ENCODE results near the gene RBX1.
"Not testable (repeated sequence)": the region's sequence is repeated elsewhere in the genome, so short reads cannot be mapped to it uniquely, and the experiment has no call there.

The RBX1 gene

DNA sequence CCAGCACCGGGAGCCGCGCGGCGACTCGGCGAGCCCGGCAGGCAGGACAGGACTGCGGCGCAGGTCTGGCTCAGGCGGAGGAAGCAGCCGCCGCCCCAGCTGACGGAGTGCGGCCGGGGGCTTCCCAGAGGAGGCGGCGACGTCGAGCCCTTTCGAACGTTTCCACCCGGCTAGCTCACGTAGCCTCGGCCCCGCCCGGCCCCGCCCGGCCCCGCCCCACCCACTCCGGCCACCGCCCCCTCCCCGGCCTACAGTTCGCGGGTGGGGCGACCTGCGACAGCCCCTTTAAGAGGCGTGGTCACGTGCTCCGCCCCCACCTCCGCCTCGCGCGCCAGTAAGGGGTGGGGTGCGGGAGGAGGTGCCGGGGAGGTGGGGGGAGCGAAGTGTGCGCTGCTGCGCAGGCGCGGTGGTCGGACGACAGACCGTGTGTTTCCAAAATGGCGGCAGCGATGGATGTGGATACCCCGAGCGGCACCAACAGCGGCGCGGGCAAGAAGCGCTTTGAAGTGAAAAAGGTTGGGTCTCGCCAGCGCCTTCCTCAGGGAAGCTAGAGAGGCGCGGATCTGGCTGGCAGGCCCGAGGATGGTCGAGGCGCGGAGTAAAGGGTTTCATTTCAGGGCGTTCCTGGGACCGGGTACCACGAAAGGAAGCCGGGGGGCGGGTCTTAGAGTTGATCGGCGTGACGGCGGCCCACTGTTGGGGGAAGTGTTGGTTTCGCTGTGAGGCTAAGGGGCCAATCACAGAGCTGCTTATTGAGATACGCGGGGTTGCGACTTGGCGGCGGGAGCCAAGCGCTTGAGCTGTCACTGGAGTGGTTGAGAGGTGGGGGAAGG is at the start of gene RBX1:
TSS of gene RBX1 (plus strand) at position 417 of the 833 bp plus-strand sequence. CDS start at position 438, 21 bp downstream.
- DNase-seq = peak; percentile 99

DNA sequence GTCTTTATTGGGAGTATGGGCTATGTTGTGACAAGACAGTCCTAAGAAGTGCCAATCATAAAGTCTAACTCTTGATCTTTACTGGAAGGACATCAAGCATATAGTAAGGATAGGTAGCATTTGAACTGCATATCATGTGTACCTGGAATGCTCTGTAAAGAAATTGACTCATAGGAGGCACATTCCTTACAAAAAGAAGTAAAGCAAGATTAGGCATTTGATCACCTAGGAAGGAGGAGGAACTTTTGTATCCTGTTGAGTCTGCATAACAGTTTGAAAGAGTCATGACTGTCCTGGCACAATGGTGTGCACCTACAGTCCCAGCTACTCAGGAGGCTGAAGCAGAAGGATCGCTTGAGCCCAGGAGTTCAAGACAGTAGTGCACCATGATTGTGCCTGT is 47.1 kb upstream of the RBX1 start:
- no peak for DNase-seq

DNA sequence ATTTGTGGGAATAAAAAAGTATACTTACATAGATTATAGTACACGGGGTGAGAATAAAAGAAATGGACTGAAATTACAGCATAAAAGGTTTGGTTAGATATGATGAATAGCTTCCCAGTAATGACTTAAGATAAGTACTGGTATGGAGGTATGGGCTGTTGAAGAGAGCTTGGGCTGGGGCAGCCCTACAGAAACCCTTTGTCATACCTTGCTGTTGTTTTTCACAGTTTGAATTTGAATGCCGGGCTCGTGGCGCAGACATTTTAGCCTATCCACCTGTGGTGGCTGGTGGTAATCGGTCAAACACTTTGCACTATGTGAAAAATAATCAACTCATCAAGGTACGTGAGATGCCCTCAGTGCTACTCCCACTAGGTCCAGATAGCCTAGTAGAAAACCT is 42.3 kb upstream of the RBX1 start:
- DNase-seq = no peak

DNA sequence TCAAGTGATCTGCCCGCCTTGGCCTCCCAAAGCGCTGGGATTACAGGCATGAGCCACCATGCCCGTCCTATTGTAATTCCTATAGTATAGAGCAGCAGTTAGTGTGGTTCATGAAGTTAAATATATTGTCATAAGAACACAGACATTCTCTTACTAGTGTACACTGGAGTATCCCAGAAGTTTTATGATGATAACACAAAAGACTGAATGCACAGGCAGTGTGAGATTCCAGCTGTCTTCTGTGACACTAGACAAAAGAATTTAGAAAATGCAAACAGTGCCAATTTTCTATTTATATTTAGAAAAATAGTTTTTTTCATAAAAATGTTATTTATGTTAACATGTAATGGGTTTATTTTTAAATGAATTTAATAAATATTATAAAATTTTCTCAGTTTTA is 39.4 kb upstream of the RBX1 start:
- no peak for DNase-seq

DNA sequence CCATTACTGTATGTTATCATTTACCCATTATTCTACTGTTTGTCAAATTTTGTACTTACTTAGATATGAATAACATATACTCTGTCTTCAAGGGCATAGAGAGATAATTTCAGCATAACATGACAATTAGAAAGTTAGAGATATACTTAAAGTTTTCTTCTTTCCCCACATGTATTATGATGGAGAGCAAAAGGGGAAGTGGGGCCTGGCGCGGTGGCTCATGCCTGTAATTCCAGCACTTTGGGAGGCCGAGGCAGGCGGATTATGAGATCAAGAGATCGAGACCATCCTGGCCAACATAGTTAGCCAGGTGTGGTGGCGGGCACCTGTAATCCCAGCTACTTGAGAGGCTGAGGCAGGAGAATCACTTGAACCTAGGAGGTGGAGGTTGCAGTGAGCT is 38.2 kb upstream of the RBX1 start:
- DNase-seq = not testable (repeated sequence)

DNA sequence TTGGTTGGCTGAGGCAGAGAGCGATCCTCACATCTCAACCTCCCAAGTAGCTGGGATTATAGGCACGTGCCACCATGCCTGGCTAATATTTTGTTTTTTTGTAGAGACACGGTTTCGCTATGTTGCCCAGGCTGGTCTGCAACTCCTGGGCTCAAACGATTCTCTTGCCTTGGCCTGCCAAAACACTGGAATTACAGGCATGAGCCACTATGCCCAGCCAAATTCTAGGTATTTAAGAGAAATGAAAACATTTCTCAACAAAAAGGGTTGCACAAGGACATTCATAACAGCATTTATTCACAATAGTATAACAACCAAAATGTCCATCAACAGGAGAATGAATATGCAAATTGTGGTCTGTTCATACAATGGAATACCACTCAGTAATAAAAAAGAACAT is 31.7 kb upstream of the RBX1 start:
- DNase-seq = no peak

DNA sequence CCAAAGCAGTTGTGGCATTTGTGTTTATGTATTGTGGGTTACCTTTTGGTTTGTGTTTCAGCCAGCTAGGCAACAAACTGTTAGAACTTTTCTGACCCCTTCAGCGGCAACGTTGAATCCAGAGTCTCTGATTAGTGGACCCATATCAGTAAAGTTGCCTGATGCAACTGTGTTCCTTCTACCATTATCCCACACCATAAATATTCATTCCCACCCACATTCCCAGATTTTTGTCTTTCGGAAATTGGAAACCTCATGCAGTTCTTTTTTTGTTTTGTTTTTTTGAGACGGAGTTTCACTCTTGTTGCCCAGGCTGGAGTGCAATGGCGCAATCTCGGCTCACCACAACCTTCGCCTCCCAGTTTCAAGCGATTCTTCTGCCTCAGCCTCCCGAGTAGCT is 30.7 kb upstream of the RBX1 start:
- DNase-seq = no peak

DNA sequence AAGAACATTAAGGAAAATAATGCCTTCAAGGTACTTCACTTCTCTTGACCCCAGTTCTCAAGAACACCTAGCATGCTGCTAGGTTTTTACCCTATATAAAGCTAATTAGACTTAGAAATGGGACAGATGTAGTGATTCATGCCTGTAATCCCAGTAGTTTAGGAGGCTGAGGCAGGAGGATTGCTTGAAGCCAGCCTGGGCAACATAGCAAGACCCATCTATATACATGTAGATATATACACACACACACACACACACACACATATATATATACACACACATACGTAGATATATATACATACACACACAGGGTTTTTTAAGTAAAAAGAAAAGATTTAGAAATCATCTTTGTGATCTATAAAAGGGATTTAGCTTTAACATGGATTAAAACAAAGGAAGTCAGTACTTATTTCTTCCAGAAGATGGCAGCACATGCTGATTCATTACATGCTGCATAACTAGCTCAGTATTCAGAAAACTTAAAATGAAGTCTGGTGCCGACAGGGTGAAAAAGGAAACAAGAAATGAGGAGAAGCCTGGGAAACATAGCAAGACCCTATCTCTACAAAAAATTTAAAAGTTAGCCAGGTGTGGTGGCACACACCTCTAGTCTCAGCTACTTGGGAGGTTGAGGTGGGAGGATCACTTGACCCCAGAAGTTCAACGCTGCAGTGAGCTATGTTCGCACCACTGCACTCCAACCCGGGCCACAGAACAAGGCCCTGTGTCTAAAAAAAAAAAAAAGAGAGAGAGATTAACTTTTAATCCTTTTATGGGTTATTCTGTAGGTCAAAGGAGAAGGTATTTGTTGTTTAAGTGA is 28.5 kb upstream of the RBX1 start:
- DNase-seq = peak; percentile 55

DNA sequence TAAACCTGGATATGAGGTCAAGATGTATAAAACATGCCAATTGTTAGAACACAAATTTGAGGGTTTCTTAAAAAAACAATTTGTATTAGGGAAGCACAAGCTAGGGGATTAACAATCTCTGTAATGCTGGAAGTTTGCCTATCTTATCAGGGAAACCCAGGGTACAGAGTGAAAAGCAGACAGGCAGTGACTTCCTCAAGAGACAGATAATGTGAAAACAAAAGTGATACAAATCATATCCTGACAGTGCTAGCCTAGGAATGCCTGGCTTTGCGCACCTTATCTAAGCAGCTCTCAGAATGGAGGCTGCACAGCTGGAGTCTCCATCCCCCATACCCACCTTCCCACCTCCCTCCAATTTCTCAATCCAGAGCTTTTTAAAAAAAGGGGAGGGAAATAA is 22.5 kb upstream of the RBX1 start:
- DNase-seq = no peak

DNA sequence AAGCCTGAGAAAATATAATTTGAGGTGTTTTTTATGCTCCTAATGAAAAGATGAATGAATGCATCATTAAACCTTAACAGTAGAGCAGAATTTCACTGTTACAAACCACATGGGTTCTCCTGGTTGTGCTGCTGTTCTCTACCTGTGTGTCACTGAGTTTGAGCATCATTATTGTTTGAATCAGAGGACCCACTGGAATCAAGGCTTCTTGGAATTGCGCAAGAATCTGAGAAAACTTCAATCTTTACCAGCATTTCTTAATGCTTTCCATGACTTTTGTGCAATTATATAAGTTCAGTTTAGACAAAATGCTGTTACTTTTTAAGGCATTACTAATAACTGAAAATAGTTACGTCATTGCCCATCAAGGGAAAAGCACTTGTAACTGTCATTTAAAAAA is 18.8 kb upstream of the RBX1 start:
- DNase-seq = no peak

DNA sequence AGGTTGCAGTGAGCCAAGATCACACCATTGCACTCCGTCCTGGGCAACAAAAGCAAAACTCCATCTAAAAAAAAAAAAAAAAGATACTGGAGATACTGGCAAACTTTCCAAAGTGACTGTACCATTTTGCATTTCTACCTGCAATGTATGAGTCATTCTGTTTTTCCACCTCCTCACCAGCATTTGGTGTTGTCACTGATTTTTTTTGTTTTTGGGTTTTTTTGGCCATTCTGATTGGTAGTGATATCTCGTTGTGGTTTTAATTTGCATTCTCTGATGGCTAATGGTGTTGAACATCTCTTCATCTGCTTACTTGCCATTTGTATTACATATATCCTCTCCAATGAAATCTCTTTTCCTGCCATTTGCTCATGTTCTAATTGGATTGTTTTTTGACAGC is 12.0 kb upstream of the RBX1 start:
- no peak for DNase-seq

DNA sequence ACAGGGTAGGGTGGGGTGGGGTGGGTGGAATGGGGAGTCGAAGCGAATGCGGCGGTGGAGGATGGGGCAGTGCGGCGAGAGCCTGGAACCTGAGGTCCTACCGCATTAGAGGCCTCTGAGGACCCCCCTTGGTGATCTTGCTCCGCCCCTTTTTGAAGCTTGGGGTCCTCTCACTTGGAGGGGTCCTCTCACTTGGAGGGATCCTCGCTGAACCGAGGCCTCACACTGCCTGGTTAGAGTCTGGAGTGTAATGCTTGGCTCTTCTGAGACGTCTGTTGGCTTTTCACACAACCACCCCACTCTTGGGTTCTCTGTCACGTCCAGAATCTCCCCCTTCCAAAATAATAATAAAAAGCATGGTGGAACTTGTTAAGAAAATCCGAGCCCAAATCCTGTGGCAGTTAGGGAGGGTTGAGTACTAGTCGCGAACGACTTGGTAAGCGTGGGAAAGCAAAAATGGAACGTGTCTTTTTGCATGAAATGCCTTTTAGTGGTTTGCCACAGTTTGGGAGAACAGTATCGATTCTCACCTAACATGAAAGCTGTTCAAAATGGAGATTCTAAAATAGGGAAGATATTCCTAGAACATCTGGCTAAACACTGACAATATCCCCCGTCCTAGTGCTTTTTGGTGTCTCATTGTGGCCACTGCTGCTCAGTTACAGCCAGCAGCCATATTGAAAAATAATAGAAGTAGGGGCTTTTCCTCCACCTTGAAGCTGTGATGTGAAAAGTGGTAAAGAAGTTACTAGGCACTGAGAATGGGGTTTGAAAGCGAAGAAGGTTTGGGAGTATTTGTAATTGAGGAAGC is 822 bp downstream of the RBX1 start:
- no peak for DNase-seq

DNA sequence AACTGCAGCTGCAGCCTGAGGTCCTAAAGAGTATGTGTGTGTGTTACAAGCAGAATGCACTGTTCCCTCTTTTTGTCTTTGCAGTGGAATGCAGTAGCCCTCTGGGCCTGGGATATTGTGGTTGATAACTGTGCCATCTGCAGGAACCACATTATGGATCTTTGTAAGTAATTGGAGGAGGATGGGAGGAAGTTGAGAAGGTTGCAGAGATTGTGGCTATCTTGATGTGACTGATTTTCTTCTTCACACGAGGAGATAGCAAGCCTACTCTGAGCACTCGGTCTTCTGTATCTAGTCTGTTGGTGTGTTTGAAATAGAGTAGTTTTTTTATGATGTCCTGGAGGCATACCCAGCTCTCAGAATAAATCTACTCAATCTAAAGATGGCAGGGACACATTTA is 2.3 kb downstream of the RBX1 start:
- no peak for DNase-seq

DNA sequence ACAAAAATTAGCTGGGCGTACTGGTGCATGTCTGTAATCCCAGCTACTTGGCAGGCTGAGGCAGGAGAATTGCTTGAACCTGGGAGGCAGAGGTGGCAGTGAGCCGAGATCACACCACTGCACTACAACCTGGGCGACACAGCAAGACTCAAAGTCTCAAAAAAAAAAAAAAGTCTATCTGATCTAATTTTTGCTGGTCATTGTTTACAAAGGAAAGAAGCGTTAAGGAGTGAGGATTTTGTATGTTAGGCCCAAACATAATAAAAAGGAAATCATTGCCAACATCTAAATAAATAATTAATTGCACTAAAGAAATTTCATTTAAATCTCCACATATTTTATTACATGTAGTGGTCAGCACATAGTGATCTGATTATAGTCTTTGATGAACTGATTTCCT is 2.9 kb downstream of the RBX1 start:
- no peak for DNase-seq

DNA sequence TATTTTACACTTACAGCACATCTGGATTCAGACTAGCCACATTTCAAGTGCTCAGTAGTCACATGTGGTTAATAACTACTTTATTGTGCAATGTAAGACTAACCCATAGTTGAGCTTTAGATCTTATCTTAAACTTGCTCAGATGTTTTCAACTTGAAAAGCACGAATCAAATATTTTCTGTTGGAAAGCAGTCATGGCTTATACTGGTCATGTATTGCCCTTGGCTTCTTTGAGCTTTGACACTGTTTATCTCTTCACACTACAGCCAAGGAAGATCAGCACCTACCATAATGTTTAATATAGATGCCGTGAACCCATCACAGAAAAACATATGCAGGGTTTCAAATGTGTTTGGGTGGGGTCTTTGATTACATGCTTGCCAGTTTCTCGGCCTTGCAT is 4.4 kb downstream of the RBX1 start:
- no peak for DNase-seq

DNA sequence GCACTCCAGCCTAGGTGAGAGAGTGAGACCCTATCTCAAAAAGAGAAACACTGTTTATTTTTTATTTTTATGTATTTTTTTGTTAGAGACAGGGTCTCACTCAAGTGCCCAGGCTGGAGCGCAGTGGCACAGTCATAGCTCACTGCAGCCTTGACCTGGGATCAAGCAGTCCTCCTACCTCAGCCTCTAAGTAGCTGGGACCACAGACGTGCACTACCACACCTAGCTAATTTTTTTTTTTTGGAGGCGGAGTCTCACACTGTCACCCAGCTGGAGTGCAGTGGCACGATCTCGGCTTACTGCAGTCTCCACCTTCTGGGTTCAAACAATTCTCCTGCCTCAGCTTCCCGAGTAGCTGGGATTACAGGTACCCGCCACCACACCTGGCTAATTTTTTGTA is 6.4 kb downstream of the RBX1 start:
- no peak for DNase-seq

DNA sequence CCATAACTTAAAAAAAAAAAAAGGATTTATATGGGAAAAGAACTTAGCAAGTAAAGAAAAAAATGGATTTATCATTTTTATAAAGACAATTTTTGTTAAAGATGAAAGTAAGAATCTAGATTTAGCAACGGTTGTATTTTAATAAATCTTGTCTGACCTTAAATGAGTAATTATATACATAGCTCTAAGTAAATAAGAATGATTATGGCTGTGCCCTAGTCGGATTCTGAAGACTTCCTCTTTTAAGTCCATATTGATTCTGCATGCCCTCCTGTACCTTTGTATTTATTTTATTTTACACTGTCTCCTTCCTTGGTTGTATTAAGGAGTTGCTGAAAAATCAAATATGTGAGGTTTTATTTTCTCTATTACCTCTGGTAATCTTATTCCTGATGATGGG is 7.1 kb downstream of the RBX1 start:
- no peak for DNase-seq

DNA sequence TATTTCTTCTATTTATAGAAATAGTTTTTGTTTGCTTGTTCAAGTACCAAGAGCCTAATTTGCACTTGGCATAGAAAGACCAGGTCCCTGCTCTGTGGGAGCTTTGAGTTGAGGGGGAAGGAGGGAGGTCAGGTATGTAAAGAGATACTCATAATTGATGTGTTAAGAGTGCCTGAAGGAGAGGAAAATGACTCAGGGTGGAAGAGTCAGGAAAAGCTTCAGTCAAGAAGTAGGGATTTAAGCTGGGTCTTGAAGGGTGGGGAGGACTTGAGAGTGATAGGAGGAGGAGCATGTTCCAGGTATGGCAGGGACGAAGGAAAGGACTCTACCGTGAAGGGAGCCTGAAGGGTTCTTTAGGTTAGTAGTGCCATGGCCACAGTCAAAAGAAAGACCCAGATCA is 9.0 kb downstream of the RBX1 start:
- no peak for DNase-seq

DNA sequence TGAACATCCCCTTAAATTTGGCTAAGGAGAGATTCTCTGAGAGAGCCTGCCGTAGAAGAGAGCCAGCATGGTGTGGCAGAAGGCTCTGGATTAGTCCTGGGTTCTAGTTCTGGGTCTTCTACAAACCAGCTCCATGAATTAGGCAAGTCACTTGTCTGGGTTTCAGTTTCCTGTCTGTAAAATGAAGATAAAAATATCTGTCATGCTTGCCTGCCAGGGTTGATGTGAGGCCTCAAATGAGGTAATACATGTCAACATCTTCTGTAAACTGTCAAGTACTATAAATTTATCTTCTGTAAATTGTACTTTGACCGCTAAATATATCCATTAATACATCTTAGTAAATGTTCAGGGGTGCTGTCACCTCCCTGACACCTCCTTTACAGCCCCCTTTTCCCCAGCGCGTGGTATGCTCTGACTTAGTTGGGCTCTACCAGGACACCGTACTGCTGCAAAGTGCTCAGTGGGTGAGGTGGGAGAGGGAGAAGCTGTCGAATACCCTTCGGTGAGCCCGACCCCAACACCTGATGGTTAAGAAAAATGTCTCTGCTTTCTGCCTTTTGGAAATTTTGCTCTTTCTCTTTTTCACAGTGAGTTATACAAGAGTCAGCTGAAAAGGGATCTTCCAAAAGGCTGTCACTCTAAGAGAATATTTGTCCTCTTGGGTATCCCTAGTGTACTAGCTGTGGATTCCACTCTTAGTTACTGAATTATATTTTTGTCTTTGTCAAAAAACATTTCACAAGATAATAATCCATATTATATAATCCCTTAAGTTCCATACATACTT is 15.0 kb downstream of the RBX1 start:
- no peak for DNase-seq

DNA sequence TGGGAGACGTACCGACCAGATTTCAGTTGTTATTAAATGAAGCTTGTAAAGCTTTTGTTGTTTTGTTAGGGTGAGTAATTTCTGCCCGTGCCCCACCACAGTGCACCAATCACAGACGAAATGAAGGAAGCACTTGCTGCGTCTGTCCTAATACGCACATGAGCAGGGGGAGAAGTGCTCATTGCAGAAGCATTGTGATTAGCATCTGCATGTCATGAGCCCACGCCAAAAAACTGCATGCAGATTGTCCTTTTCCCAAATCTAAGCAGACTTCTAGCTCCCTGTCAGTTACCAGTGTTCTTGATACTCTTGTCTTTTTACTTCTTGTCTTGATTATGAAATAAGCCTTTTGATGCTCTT is 15.5 kb downstream of the RBX1 start:
- DNase-seq = no peak

DNA sequence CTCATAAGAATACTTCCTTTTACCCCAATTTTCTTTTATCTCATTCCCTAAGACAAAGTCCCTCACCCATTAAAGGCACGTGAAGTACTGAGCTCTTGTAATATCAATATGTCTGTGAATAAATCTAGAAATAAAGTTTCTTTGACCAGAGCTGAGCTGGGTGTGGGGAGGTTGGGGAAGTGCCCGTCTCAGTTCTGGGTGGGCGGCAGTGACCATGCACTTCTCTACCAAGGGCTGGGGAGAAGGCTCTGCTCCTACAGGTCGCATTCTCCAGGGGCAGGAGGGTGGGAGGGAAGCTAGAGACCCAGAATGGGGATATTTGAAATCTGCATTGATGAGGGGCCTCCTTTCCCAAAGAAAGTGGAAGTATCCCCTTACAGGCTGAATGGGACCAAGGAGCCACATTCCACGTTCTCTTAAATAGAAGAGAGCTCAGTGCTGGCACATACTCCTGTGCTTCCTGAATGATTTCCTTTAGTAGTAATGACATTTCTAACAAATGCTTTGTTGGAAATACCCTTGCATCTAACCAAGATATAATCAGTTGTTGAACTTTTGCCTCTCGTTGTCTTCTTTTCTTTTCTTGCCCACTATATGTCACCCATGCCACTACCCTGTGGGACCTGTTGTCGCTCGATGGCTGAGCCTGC is 16.1 kb downstream of the RBX1 start:
- no peak for DNase-seq

DNA sequence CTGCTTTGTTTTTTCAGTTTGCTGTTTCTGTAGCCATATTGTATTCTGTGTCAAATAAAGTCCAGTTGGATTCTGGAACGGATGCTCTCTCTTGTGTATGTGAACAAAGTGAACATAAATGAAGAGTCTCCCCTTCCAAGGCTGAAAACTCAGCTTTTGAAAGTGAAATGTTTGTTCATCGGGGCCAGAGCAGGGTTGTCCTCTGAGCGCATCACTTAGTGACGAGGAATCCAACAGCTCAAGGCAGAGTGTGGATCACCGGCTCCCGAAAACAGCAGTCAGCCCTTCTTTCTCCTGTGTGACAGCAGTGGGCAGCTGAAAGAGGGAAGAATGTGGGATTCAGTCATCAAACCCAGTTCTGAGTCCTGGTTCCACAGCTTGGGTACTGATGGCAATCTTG is 21.4 kb downstream of the RBX1 start:
- DNase-seq = no peak

All from COR-L47 (cell line).